GM18861 (cell line): ENCODE data around the gene TMEM132D.

Experiments
- ATAC-seq: cut with Tn5 transposase; IDR thresholded peaks from one replicate; pipeline ENCODE4 v1.9.1; 2021; ENCODE audit not compliant: unreplicated experiment

The TMEM132D gene

GRCh38 chr12:129873833-129874208, 30.0 kb downstream of the TMEM132D start:
- ATAC-seq: no peak

- ATAC-seq: no peak
These were observed 30.6 kb downstream of the TMEM132D start for GRCh38 chr12:129873111-129873832.

- no peak for ATAC-seq
These were observed 31.5 kb downstream of the TMEM132D start for GRCh38 chr12:129871991-129872972.

DNA sequence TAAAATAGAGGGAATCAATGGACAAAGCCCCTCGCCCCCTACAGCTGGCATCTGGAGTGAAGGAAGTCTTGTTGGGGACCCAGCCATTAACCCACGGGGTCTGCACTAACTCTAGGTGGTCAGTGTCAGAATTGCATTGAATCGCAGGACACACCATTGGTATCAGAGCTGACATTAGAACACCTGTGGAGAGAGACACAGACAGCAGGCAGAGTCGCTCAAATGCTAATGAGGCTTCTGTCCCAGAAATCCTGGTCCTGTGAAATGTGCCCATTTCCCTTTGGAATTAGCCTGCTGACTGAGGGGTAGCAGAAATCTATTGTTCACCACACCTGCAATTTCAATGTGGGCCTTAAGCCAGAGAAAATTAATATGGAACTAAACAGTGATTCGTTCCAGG, 33.0 kb downstream of the TMEM132D start:
- ATAC-seq: no peak

DNA sequence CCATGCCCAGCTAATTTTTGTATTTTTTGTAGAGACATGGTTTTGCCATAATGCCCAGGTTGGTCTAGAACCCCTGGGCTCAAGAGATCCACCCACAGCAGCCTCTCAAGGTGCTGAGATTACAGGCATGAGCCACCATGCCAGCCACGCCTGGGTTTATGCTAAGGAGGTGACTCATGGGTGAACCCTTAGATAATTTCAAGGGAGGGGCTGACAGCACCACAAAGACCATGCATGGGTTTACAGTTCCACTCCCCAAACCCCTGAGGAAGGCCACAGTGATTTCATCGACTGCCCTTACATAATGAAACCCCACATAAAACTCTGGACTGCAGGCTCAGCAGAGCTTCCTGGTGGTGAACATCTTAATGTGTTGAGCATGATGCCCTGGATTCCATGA, 33.7 kb downstream of the TMEM132D start:
- ATAC-seq: no peak

- no peak for ATAC-seq
These were observed 35.2 kb downstream of the TMEM132D start for GRCh38 chr12:129868575-129868974.

GRCh38 chr12:129863938-129864337, 39.9 kb downstream of the TMEM132D start:
- ATAC-seq: no peak

DNA sequence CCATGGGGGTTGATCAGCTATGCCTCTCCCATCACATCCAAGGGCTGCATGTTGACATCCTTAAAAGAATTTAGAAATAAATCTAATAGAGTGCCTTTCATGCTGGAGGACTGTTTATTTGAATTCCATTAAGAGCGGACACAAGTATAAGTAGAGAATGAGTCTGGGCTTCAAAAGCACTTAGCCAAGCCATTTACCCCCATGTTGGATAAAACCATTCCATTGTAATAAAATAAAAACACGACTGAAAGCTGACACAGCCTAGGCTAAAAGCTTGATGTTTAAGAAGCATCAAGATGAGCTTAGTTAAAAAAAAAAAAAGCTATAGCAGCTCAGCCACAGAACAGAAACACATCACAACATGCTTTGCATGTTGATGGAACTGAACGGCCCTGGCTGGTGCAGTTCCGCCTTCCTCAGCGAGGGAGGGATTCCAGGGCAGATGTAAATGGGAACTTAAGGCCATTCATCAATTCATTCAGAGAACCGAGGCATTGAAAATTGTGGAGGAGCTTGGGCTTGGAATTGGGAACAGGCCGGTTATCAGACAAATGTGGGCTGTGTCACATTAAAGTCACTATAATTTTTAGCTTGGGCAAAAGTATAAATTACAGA, 41.2 kb downstream of the TMEM132D start:
- ATAC-seq: no peak

DNA sequence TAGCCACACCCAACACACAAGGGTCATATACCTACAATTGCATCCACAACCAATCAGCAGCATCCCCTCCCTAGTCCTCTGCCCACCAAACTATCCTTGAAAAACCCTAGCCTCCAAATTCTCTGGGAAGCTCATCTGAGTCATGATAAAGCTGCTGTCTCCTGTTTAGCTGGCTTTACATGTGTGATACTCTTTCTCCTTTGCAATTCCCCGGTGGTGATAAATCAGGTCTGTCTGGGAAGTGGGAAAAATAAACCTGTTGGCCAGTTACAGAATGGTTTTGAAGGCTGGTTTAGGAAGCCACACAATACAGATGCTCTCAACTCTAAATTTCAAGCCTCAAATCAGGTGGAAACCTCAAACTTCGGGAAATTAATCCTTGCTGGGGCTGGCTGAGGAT, 41.9 kb downstream of the TMEM132D start:
- no peak for ATAC-seq

DNA sequence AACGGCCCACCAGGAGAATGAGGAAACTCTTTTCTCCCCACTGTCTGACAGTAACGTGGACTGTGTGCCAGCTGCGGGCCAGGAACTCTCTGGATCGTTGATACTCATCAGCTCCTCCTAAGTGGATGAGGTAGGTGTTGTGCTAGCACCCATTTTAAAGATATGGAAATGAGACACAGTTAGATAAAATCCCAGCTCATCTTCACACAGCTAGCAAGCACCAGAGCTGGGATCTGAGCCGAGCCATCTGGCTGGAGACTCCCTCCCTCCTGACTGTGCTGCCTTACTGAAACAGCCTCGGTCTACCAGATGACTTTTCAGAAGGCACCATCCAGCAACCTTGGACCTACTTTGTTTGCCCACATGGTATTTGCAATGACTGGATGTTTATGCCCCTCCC, 49.2 kb downstream of the TMEM132D start:
- ATAC-seq: no peak

- ATAC-seq: no peak
These were observed 52.5 kb downstream of the TMEM132D start for GRCh38 chr12:129851296-129851695.

- no peak for ATAC-seq
These were observed 54.9 kb downstream of the TMEM132D start for GRCh38 chr12:129848876-129849275.

DNA sequence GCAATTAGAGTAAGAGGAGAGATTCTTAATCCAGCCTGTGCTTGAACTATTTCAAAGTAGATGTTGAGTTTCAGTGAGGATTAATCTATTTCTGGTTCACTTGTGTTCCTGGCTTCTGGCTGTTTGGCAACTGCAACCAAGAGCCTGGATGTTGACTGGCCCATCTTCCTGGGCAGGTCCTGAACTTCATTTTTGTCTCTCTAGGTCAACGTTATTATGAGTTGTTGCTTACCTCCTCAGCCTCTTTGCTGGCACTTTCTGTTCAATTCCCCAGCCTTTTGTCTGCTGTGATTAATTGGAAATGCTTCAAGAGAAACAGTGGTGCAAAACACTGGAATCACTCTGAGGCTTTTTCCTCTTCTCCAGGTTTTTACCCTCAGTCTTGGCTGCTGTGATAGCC, 56.8 kb downstream of the TMEM132D start:
- no peak for ATAC-seq

GRCh38 chr12:129844662-129845220, 59.1 kb downstream of the TMEM132D start:
- no peak for ATAC-seq

DNA sequence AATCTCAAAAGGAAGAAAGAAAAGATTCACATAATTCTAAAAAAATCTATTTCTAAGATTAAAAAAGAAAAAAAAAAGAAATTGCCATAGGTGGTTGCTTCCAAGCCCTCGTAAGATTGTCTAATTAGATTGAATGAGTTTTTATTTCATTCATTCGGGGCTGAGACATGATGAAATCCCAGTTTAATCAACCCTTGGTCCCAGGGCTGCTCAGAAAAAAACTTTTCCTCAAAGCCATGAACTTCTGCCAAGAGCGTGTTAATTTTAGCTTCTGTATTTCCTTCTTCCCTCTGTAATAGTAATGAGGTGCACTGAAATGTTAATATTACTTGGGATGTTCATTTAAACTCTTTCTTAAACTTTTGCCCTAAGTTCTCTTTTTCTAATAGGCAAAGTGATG, 62.6 kb downstream of the TMEM132D start:
- ATAC-seq: no peak

DNA sequence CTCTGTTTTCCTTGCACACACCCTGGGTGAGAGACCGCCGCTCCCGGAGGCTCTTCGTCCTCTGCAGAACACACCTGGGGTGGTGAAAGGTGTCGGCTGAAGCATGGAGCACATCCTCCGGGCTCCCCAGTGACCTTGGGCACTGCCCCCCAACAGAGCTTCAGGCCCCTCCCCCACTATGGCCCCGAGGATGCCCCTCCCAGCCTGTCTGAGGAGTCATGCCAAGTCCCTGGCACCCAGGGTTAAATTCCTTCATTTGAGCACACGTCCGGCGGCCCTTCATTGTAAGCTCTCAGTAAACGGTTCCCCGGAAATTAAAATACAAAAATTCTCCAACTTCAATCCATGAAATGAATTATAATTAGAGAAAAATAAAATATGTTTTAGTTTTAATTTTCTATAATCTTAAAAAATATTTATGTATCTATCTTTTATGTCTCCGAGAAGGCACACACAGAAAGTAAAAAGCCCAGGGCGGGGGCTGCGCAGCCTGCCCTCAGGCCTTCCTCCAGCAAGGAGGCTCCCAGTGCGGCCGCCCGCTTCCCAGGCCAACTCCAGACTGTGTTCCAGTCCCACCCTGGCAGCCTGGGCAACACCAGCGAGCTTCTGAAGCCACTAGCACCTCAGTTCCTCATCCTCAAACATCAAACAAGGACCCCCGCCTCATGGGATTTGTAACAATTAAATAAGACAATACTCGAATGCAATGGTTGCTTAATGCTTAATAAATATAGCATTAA, 63.5 kb downstream of the TMEM132D start:
- ATAC-seq: no peak

- no peak for ATAC-seq
These were observed 64.1 kb downstream of the TMEM132D start for GRCh38 chr12:129839679-129840078.

GRCh38 chr12:129831294-129831693, 72.5 kb downstream of the TMEM132D start:
- ATAC-seq: no peak

- no peak for ATAC-seq
These were observed 73.0 kb downstream of the TMEM132D start for GRCh38 chr12:129830796-129831195.

- ATAC-seq: no peak
These were observed 75.9 kb downstream of the TMEM132D start for GRCh38 chr12:129827866-129828384.
